ENCODE measurements around the gene RAB11B.

DNA sequence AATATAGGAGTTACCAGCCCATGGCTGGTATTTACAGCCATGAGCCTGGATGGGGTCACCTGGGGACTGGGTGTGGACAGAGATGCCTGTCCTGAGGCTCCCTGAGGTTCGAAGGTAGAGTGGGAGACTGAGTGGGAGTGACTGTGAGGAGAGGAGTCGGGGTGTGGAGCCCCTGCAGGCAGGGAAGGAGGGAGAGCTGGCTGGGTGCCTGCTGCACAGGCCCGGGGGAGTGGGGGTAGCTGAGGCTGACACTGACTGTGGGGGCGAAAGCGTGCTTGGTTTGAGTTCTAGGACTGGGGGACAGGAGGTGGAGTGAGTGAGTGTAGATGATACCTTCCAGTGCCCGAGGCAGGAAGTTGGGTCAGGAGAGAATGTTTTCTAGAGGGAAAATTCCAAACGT lies 7.1 kb downstream of the RAB11B start:
- TF ChIP-seq, protein P1, sequence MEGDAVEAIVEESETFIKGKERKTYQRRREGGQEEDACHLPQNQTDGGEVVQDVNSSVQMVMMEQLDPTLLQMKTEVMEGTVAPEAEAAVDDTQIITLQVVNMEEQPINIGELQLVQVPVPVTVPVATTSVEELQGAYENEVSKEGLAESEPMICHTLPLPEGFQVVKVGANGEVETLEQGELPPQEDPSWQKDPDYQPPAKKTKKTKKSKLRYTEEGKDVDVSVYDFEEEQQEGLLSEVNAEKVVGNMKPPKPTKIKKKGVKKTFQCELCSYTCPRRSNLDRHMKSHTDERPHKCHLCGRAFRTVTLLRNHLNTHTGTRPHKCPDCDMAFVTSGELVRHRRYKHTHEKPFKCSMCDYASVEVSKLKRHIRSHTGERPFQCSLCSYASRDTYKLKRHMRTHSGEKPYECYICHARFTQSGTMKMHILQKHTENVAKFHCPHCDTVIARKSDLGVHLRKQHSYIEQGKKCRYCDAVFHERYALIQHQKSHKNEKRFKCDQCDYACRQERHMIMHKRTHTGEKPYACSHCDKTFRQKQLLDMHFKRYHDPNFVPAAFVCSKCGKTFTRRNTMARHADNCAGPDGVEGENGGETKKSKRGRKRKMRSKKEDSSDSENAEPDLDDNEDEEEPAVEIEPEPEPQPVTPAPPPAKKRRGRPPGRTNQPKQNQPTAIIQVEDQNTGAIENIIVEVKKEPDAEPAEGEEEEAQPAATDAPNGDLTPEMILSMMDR (IDR thresholded peaks at IDR 0.05), result no peak
- TF ChIP-seq POLR2A (IDR thresholded peaks at IDR 0.05), result no peak
